A172 (cell line): ENCODE measurements around the gene MESD. TPM values are rescaled to one million over a fixed set of nuclear protein-coding genes. Genes with fewer than 3 reads are reported as not detected.

Experiments
- DNase-seq: peaks from one replicate; pipeline ENCODE4 v3.0.0-alpha.2; 2015; ENCODE audit warnings: low spot score
- total RNA-seq: library from RNA; depleted of rRNA; stranded (reverse); fragments of >200 nt; shearing (Covaris generic); gene quantifications from 2 replicates; pipeline ENCODE4 v1.2.3, GENCODE V29; 2014; rRNA removed

Gene MESD
- total RNA-seq, 1 experiment from 2014 or later = 20.2 TPM

- no peak for DNase-seq
Measured at GRCh38 chr15:80911821-80912220, 77.8 kb downstream of the MESD start.

- DNase-seq = no peak
Measured at GRCh38 chr15:80906159-80906766, 83.4 kb downstream of the MESD start.

- no peak for DNase-seq
Measured at GRCh38 chr15:80904998-80905397, 84.6 kb downstream of the MESD start.

GRCh38 chr15:80902298-80902801 lies 87.3 kb downstream of the MESD start:
- DNase-seq = no peak

- no peak for DNase-seq
Measured at GRCh38 chr15:80898040-80898439, 91.6 kb downstream of the MESD start.

Other genes starting within 250 kb of the MESD start
- 7.3 and 18.1 TPM in 2 replicates for gene CEMIP, start 210.4 kb downstream of the MESD start, total RNA-seq
- 9.4 and 11.8 TPM in 2 replicates for gene TLNRD1, start 11.1 kb upstream of the MESD start, total RNA-seq
- not detected in 2 replicates for gene CFAP161, start 144.5 kb upstream of the MESD start, total RNA-seq
- 0.02 TPM in 1 of 2 replicates, not detected in the other for gene IL16, start 207.1 kb upstream of the MESD start, total RNA-seq